ENCODE results near the gene NOA1.
"Not testable (repeated sequence)": the region's sequence is repeated elsewhere in the genome, so short reads cannot be mapped to it uniquely, and the experiment has no call there.

- TF ChIP-seq CTCF (IDR thresholded peaks at IDR 0.05; ENCODE audit: poor library complexity); EZH2 (IDR thresholded peaks at IDR 0.05; ENCODE audit: borderline replicate concordance); EZH2phosphoT487 (IDR thresholded peaks at IDR 0.05; ENCODE audit: low read depth, severe bottlenecking, unreplicated experiment): not testable (repeated sequence)
Measured at GRCh38 chr4:56939826-56940225, 37.6 kb downstream of the NOA1 start.

All from hepatocyte (in vitro differentiated cells).